Epithelial cell of proximal tubule (primary cell): Measurements from ENCODE around the gene HSD11B2. TPM values are rescaled to one million over a fixed set of nuclear protein-coding genes. Genes with fewer than 3 reads are reported as not detected.

Source experiments
- DNase-seq: peaks from one replicate; pipeline ENCODE4 v3.0.0-alpha.2; 2011; ENCODE audit warnings: low read depth
- H3K4me3 ChIP-seq: 2 replicates; pipeline ENCODE4 v1.5.1; 2011; ENCODE audit warnings: low read depth, mild to moderate bottlenecking, low read length
- total RNA-seq: library from RNA; depleted of rRNA; stranded (reverse); fragments of >200 nt; gene quantifications from 2 replicates; pipeline ENCODE4 v1.2.3, GENCODE V29; 2015
- TF ChIP-seq, protein P1 (sequence below): conservative IDR thresholded peaks from 2 replicates; pipeline ENCODE4 v1.5.1; 2012; ENCODE audit warnings: low read depth, mild to moderate bottlenecking, low read length

Gene HSD11B2
- total RNA-seq, 1 donor from 2014 or later, result 2.2 TPM

DNA sequence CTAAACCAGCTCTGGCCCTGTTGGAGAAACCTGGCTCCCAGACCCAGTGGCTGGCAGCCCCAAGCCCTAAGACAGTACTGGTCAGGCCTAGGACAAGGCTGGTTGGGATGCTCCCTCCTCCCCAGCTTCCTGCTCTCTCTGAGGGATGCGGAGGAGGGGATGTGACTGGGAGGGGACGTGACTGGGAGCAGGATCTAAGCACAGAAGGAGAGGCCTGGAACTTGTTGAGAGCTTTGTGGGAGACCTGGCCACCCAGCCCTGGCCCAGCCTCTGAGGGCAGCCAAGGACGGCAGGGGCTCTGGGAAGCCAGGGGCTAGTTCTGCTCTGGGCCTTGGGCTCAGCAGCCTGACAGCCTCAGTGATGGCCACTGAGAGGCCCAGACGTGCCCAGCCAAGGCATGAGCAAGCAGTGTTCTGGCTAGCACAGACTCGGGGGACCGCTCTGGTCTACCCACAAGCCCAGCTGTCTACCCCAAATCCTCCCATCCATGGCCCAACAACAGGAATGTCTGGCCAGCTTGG, 27.3 kb downstream of the HSD11B2 start:
- TF ChIP-seq, protein P1, sequence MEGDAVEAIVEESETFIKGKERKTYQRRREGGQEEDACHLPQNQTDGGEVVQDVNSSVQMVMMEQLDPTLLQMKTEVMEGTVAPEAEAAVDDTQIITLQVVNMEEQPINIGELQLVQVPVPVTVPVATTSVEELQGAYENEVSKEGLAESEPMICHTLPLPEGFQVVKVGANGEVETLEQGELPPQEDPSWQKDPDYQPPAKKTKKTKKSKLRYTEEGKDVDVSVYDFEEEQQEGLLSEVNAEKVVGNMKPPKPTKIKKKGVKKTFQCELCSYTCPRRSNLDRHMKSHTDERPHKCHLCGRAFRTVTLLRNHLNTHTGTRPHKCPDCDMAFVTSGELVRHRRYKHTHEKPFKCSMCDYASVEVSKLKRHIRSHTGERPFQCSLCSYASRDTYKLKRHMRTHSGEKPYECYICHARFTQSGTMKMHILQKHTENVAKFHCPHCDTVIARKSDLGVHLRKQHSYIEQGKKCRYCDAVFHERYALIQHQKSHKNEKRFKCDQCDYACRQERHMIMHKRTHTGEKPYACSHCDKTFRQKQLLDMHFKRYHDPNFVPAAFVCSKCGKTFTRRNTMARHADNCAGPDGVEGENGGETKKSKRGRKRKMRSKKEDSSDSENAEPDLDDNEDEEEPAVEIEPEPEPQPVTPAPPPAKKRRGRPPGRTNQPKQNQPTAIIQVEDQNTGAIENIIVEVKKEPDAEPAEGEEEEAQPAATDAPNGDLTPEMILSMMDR, result no peak

DNA sequence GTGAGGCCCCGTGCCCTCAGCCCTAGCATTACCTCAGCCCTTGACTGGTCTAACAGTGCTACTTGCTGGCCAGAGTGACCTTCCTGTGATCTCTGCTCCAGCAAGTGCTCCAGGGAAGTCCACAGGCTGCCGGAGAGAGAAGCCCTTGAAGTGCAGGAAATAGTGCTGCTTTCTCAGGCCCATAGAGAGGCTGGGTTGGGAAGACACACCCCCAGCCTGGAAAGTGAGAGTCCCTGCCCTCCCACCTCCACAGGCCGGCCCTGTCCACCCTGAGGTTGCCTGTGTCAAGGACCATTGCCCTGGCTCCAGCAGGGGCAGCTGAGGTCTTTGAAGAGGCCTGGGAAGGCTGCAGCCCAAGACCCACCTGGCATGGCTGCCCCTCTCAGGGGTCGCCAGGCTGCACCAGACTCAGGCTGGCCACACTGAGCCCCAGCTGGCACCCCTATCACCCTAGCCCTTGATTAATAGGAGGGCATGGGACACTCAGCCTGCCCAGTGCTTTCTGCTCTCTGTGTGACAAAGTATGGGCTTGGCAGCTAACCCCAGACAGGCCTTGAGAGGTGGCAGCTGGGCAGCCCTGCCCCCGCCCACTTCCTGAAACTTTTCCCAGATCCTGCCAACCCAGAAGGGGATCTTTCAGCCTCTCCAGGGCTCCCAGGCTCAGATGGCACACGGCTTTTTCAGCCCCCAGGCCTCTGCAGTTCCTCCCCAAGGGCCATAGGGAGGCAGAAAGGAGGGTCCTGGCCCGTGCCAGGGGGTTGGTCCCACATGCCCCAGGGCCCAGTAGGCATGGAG, 28.3 kb downstream of the HSD11B2 start:
- TF ChIP-seq, protein P1, result no peak
- no peak for DNase-seq
- no peak overlapping the region for H3K4me3 ChIP-seq

More for the DNA sequence above, 27.3 kb downstream of the HSD11B2 start:
- DNase-seq, result no peak
- H3K4me3 ChIP-seq, result no peak overlapping the region

DNA sequence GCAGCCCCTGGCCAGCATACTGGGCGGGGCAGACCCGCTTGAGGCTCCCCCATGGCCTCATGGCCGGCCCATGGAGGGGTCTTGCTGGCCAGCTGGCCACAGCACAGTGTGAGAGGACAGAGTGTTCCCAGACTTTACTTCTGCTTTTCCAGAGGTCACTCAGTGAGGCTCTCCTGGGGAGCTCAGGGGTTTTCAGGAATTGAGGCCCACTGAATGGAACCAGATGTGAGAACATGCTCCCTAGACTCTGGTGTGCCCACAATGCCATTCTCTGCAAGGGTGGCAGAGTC, 28.9 kb downstream of the HSD11B2 start:
- no peak for DNase-seq
- no peak overlapping the region for H3K4me3 ChIP-seq
- TF ChIP-seq, protein P1, result no peak

DNA sequence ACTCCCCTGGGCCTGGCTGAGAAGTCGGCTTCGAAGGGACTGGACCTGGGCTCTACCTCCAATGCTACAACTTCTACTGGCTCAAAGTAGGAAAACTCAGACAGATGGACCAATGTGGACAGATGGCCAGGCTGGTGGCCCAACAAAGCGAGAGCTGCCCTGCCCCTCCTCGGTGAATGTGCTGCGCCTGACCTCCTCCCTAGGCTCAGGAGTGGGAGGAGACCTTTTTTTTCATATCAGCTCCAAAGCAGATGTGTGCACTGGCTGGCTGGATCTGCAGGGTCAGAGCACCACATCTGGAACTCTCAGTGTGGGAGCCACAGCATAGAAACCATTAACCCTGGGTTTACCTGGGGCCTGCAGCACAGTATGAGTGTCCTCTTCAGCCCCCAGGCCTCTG, 29.2 kb downstream of the HSD11B2 start:
- no peak for DNase-seq
- TF ChIP-seq, protein P1, result no peak
- H3K4me3 ChIP-seq, result no peak overlapping the region

DNA sequence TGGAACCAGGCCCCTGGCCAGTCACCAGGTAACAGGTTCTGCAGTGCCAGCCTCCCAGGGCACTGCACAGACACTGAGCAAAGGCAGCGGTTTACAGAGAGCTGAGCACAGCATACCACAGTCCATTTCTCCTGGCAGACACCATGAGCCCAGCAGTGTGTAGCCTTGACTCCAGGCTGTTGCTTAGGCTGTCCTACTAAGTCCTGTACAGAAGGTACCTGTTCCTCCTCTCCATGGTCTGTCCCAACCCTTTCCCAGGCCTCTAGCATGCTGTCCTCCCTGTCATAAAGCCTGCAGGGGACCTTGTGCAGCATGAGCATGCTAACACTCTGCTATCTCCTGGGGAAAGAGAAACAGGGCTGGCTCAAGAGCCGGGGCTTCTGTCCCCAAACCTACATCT, 30.0 kb downstream of the HSD11B2 start:
- TF ChIP-seq, protein P1, result no peak
- no peak for DNase-seq
- H3K4me3 ChIP-seq, result no peak overlapping the region

DNA sequence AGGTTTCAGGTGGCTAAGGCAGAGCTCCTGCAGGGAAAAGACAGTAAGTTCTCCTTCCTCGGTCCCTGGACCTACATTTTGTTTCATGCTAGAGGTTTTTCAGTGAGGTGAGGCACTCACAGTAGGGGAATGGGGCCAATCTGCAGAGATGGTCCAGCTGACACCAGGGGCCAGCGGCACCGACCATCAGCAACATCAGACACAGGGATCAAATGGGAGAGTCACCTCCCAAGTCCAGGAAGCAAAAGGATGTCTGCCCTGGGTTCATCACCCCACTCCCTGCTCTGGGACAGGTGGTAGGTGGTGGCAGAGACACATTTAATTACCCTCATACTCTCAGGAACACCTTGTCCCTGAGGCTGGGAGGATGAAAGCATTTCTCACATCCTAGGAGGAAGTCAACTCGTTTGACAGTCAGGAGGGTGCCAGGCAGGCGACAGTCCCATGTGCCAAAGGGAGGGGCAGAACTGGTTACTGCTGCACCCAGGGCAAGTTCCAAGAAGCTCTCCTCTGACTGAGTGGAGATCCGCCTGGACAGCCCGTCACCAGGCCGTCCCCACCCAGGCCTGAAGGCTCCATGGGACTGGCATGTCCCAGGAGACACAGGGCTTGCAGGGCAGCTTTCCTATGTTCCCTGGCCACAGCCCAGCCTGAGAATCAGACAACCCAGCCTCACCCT, 30.8 kb downstream of the HSD11B2 start:
- no peak for DNase-seq
- no peak overlapping the region for H3K4me3 ChIP-seq
- TF ChIP-seq, protein P1, result no peak
